ENCODE data around the gene RALGAPA2.

Gene RALGAPA2

DNA sequence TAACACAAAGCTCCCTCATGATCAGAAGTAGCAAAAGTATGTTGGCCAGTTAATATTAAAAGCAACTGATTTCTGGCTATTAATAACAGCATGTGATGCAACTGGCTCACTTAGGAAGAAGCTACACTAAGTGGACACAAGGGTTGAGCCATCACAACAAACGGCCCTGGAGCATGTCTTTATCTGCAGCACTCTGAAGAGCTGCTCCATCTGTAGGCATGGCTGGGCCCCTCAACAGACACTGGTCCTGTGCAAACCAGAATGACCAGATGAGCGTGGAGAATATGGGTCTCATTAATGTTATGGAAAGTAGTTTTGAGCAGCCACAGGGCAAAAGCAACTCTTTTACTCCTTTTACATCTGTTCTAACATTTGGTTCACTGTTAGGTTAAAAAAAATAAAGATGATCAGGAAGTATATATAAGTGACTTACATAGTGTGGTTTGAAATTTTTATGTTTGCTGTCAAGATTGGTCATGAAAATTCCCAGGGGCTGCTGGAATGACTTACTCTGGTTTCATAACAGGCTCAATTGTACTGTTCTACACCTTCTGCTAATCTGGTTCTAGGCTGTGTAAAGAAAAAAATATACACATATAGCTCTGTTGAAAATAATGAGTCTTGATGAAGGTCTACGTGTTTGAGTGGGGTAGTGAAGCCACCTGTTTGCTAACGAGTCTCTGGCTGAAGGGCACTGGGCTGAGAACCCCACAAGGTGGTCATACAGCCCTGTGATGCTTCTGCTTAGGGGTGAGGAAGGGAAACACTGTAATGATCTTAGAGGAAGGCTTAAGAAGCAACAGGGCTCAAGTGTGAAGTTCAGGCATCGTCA is 286.4 kb downstream of the RALGAPA2 start:
- no peak overlapping the region for H3K9ac ChIP-seq (ENCODE audit: low read length)
- H3K9me3 ChIP-seq (ENCODE audit: low read length) = no peaks in the 10 kb centered on the region
- H3K36me3 ChIP-seq (ENCODE audit: insufficient read depth, low read length) = no peaks in the 10 kb centered on the region
- no peaks in the 10 kb centered on the region for H3K4me1 ChIP-seq (ENCODE audit: insufficient read depth, low read length)
- H3K27ac ChIP-seq (ENCODE audit: low read depth, low read length) = no peak overlapping the region
- H3K4me3 ChIP-seq (ENCODE audit: low read depth in 1 of 2, low read length in 2 of 2) = no peak overlapping the region
- H3K27me3 ChIP-seq (ENCODE audit: control insufficient read depth in 1 of 2, insufficient read depth in 2 of 2, low read length in 2 of 2) = no peaks in the 10 kb centered on the region

DNA sequence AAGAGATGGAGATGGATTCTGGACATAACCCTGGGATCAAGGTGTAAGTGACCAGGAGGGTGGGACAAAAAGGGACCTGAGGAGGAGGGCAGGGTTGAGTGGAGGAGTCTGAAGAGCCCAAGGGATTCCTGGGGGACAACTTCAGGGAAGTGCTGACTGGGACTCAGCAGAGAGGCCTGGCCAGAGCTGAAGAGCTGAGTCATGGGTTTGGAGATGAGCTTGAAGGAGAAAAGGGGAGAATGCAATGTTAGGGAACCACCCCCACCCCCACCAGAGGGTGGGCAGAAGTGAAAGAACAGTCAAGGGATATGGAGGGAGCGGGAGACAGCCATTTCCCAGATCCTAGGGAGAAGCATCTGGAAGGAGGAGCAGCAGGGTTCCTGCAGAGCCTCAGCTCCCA is 289.3 kb downstream of the RALGAPA2 start:
- H3K9me3 ChIP-seq (ENCODE audit: low read length) = no peaks in the 10 kb centered on the region
- no peaks in the 10 kb centered on the region for H3K4me1 ChIP-seq (ENCODE audit: insufficient read depth, low read length)
- no peak overlapping the region for H3K4me3 ChIP-seq (ENCODE audit: low read depth in 1 of 2, low read length in 2 of 2)
- H3K9ac ChIP-seq (ENCODE audit: low read length) = no peak overlapping the region
- no peaks in the 10 kb centered on the region for H3K36me3 ChIP-seq (ENCODE audit: insufficient read depth, low read length)
- no peak overlapping the region for H3K27ac ChIP-seq (ENCODE audit: low read depth, low read length)
- no peaks in the 10 kb centered on the region for H3K27me3 ChIP-seq (ENCODE audit: control insufficient read depth in 1 of 2, insufficient read depth in 2 of 2, low read length in 2 of 2)

DNA sequence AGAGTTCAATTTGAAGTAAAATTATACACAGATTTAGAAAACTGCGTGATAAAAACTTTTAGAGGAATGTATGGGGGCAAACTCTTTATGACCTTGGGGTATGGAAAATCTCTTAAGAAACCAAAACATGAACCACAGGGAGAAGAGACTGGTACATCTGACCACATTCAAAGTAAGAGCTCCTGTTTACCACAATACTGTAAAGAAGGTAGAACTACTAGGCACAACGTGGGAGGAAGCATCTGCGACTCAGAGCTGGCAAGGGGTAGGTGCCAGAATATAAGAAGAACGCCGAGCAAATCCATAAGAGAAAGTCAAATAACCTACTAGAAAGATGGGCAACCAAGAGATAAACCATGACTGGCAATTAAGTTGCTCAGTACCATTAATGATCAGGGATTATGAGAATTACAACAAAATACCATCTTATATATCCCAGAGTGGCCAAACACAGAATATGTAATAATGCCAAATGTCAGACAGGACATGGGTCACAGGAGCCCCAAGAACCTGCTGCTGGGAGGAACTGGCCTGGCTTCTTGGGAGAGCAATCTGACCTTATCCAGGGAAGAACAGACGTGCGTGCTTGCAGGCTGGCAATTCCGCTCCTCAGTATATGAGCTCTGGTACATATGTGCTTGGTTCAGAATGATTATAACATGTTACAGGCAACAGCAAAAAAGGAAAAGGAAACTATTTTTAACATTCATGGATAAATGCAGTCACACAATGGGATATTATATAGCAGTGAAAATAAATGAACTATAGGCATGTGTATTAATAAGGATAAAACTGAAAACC is 294.4 kb downstream of the RALGAPA2 start:
- Histone ChIP-seq H3K9ac (ENCODE audit: low read length) (no peak overlapping the region), H3K4me1 (ENCODE audit: insufficient read depth, low read length) (no peaks in the 10 kb centered on the region), H3K36me3 (ENCODE audit: insufficient read depth, low read length) (no peaks in the 10 kb centered on the region), H3K4me3 (ENCODE audit: low read depth in 1 of 2, low read length in 2 of 2) (no peak overlapping the region), H3K9me3 (ENCODE audit: low read length) (no peaks in the 10 kb centered on the region), H3K27me3 (ENCODE audit: control insufficient read depth in 1 of 2, insufficient read depth in 2 of 2, low read length in 2 of 2) (no peaks in the 10 kb centered on the region), H3K27ac (ENCODE audit: low read depth, low read length) (no peak overlapping the region)

DNA sequence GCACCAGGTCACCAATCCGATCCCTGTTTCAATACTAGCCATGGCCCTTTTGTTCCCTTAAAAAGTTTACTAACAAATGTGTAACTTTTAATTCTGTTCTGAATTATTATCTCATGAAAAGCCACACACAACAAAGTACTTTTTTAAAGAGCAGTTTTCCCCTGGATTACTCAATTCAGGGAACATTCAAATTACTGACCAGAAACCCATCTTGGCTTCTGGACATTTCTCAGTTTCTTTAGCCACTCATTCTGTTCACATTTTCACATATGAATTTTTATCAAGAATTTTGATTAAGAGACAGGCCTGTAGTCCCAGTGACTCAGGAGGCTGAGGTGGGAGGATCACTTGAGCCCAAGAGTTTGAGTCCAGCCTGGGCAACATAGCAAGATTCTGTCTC is 297.1 kb downstream of the RALGAPA2 start:
- no peaks in the 10 kb centered on the region for H3K9me3 ChIP-seq (ENCODE audit: low read length)
- H3K9ac ChIP-seq (ENCODE audit: low read length) = no peak overlapping the region
- H3K27me3 ChIP-seq (ENCODE audit: control insufficient read depth in 1 of 2, insufficient read depth in 2 of 2, low read length in 2 of 2) = no peaks in the 10 kb centered on the region
- no peak overlapping the region for H3K27ac ChIP-seq (ENCODE audit: low read depth, low read length)
- H3K4me3 ChIP-seq (ENCODE audit: low read depth in 1 of 2, low read length in 2 of 2) = no peak overlapping the region
- no peaks in the 10 kb centered on the region for H3K36me3 ChIP-seq (ENCODE audit: insufficient read depth, low read length)
- H3K4me1 ChIP-seq (ENCODE audit: insufficient read depth, low read length) = no peaks in the 10 kb centered on the region

DNA sequence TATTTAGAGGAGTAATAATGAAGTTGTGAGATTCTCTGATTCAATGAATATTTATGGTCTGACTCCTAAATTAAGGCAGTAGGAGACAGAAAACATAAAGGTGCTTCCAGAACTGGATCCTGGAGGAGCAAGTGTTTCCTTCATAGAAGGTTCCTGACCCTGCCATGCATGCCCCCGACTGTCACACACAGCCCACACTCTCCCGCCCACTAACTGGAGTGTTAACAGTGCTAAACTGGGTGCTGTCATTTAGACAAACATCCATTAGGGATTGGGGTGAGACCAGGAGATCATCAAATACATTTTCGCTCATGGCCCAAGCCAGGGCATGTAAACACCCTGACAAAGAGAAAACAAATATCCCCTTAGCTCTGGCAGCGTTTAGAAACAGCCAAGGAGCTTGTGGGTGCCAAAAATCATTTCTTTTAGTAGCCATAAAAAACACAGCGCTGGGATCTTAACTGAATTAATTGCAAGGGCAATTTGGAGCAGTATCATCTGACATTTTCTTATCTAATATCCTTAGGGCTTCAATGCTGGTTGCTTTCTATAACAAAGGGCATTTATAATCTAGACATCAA is 297.7 kb downstream of the RALGAPA2 start:
- no peaks in the 10 kb centered on the region for H3K9me3 ChIP-seq (ENCODE audit: low read length)
- H3K27me3 ChIP-seq (ENCODE audit: control insufficient read depth in 1 of 2, insufficient read depth in 2 of 2, low read length in 2 of 2) = no peaks in the 10 kb centered on the region
- no peaks in the 10 kb centered on the region for H3K4me1 ChIP-seq (ENCODE audit: insufficient read depth, low read length)
- H3K27ac ChIP-seq (ENCODE audit: low read depth, low read length) = no peak overlapping the region
- no peak overlapping the region for H3K9ac ChIP-seq (ENCODE audit: low read length)
- no peaks in the 10 kb centered on the region for H3K36me3 ChIP-seq (ENCODE audit: insufficient read depth, low read length)
- H3K4me3 ChIP-seq (ENCODE audit: low read depth in 1 of 2, low read length in 2 of 2) = no peak overlapping the region

DNA sequence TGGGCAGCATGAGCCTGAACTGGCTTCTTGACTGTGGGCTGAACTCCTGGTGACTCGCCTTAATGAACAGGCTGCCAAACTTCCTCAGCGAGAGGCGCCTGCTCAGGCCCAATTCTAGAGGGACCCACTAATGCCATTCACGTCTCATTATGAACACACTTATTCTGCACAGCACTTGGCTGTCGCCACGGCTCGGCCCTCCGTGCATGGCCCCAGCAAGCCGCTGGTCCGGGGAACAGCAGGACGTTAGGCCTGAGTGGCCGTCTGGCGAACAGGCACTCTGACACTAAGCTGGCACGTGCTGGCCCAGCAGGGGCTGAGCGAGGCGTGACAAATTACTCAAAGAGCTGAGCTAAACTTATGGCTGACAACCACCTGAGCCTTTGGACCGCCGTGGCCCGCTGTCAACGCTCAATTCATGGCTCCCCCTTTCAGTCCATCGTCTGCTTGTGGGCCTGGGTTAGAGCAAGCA is 298.6 kb downstream of the RALGAPA2 start:
- no peaks in the 10 kb centered on the region for H3K27me3 ChIP-seq (ENCODE audit: control insufficient read depth in 1 of 2, insufficient read depth in 2 of 2, low read length in 2 of 2)
- H3K9ac ChIP-seq (ENCODE audit: low read length) = no peak overlapping the region
- H3K4me3 ChIP-seq (ENCODE audit: low read depth in 1 of 2, low read length in 2 of 2) = no peak overlapping the region
- no peaks in the 10 kb centered on the region for H3K9me3 ChIP-seq (ENCODE audit: low read length)
- H3K27ac ChIP-seq (ENCODE audit: low read depth, low read length) = no peak overlapping the region
- no peaks in the 10 kb centered on the region for H3K36me3 ChIP-seq (ENCODE audit: insufficient read depth, low read length)
- no peaks in the 10 kb centered on the region for H3K4me1 ChIP-seq (ENCODE audit: insufficient read depth, low read length)

DNA sequence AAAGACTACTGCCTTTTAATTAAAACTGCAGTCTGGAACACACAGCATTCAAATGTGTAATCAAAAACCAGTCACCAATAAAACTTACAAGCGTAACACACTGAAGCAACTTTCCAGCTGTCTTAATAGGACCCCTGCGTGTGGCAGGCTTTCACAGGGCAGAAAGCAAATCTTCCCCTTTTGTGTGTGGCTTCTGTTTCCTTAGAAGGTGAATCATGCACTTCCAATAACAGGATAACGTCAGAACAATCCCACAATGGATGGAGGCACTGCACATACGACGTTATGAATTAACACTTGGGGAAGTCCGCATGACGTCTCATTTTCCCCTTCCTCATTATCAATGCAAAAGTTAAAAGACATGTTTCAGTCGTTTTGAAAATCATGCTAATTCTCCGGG is 299.7 kb downstream of the RALGAPA2 start:
- H3K4me1 ChIP-seq (ENCODE audit: insufficient read depth, low read length) = no peaks in the 10 kb centered on the region
- no peaks in the 10 kb centered on the region for H3K27me3 ChIP-seq (ENCODE audit: control insufficient read depth in 1 of 2, insufficient read depth in 2 of 2, low read length in 2 of 2)
- no peaks in the 10 kb centered on the region for H3K36me3 ChIP-seq (ENCODE audit: insufficient read depth, low read length)
- H3K27ac ChIP-seq (ENCODE audit: low read depth, low read length) = no peak overlapping the region
- no peak overlapping the region for H3K9ac ChIP-seq (ENCODE audit: low read length)
- no peaks in the 10 kb centered on the region for H3K9me3 ChIP-seq (ENCODE audit: low read length)
- no peak overlapping the region for H3K4me3 ChIP-seq (ENCODE audit: low read depth in 1 of 2, low read length in 2 of 2)

DNA sequence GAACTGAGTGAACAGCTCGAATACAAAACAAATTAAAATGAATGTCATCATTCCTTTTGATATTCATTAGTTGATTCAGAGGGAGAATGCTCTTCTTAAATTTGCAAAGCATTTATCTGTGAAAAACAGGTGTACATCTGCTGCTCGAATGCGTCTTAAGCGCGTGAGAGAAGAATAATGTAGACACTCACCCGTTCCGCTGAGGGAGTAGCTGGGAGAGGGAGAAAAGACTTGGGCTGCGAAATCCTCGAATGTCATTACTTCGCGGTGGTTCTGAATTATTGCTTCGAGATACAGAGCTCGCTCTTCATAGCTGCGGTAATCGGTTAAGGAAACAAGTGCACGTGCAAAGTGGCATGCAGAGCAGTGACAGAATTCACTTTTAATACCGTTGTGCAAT is 300.6 kb downstream of the RALGAPA2 start:
- Histone ChIP-seq H3K9ac (ENCODE audit: low read length) (no peak overlapping the region), H3K9me3 (ENCODE audit: low read length) (no peaks in the 10 kb centered on the region), H3K27ac (ENCODE audit: low read depth, low read length) (no peak overlapping the region), H3K4me3 (ENCODE audit: low read depth in 1 of 2, low read length in 2 of 2) (no peak overlapping the region), H3K27me3 (ENCODE audit: control insufficient read depth in 1 of 2, insufficient read depth in 2 of 2, low read length in 2 of 2) (no peaks in the 10 kb centered on the region), H3K36me3 (ENCODE audit: insufficient read depth, low read length) (no peaks in the 10 kb centered on the region), H3K4me1 (ENCODE audit: insufficient read depth, low read length) (no peaks in the 10 kb centered on the region)

DNA sequence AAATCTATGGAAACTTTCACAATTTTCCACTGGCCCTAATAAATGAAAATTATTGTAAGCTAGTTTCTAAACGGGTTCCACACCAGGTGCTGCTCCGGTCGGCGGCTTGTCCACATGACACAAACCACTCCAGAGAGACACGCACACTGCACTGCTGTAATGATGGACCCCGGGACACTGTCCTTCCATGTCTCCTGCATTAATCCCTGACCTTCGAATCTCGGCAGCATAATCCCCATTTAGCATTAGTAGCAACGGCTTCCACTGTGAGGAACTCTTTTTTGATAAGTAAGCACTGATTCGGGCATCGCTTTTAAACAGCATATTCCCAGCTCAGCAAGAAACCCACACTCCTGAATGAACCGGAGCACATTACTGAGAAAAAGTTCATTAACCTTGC is 301.0 kb downstream of the RALGAPA2 start:
- Histone ChIP-seq H3K27ac (ENCODE audit: low read depth, low read length) (no peak overlapping the region), H3K4me1 (ENCODE audit: insufficient read depth, low read length) (no peaks in the 10 kb centered on the region), H3K9me3 (ENCODE audit: low read length) (no peaks in the 10 kb centered on the region), H3K4me3 (ENCODE audit: low read depth in 1 of 2, low read length in 2 of 2) (no peak overlapping the region), H3K36me3 (ENCODE audit: insufficient read depth, low read length) (no peaks in the 10 kb centered on the region), H3K27me3 (ENCODE audit: control insufficient read depth in 1 of 2, insufficient read depth in 2 of 2, low read length in 2 of 2) (no peaks in the 10 kb centered on the region), H3K9ac (ENCODE audit: low read length) (no peak overlapping the region)

DNA sequence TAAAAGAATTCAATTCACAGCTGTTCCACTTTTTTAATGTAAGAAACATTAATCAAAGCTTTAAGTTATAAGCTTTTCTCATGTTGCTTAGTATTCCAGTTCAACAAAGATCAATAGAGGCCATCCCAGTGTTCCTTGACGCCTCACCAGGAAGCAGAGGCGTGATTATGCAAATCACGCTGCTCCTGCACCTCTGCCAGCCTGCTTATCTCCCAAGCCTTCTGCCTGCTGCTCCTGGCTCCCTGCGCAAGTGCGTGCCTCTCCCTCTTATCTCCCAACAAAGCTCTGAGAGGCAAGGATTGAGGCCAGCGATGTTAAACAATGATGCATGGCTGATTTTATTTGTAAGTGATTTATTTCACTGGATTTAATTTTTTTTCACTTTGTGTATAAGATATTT is 301.8 kb downstream of the RALGAPA2 start:
- no peak overlapping the region for H3K9ac ChIP-seq (ENCODE audit: low read length)
- no peak overlapping the region for H3K27ac ChIP-seq (ENCODE audit: low read depth, low read length)

DNA sequence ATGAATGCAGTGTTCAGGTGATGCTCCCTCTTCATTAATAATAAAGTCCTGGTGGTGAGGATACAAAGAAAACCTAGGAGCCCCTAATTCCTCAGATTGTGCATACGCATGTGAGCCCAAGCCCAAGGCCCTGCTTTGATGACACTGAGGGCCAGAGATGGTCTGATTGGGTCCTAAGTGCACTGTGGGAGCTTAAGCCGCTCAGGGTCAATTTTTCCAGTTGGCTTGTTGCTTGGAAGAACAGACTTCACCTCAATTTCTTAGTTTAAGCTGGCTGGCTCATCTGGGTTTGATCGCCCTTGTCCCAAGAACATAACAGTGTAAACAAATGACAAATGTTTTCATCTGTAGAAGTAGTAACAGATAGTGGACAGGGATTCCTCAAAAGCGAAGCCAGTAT is 303.1 kb downstream of the RALGAPA2 start:
- Histone ChIP-seq H3K4me3 (ENCODE audit: low read depth in 1 of 2, low read length in 2 of 2) (no peak overlapping the region), H3K4me1 (ENCODE audit: insufficient read depth, low read length) (no peaks in the 10 kb centered on the region), H3K9me3 (ENCODE audit: low read length) (no peaks in the 10 kb centered on the region), H3K36me3 (ENCODE audit: insufficient read depth, low read length) (no peaks in the 10 kb centered on the region), H3K27ac (ENCODE audit: low read depth, low read length) (no peak overlapping the region), H3K27me3 (ENCODE audit: control insufficient read depth in 1 of 2, insufficient read depth in 2 of 2, low read length in 2 of 2) (no peaks in the 10 kb centered on the region), H3K9ac (ENCODE audit: low read length) (no peak overlapping the region)

More for the DNA sequence above, 301.8 kb downstream of the RALGAPA2 start:
- Histone ChIP-seq H3K36me3 (ENCODE audit: insufficient read depth, low read length) (no peaks in the 10 kb centered on the region), H3K4me1 (ENCODE audit: insufficient read depth, low read length) (no peaks in the 10 kb centered on the region), H3K9me3 (ENCODE audit: low read length) (no peaks in the 10 kb centered on the region), H3K27me3 (ENCODE audit: control insufficient read depth in 1 of 2, insufficient read depth in 2 of 2, low read length in 2 of 2) (no peaks in the 10 kb centered on the region), H3K4me3 (ENCODE audit: low read depth in 1 of 2, low read length in 2 of 2) (no peak overlapping the region)
